SH-SY5Y (cell line): ENCODE results near the gene BTNL9.

Experiments used
- GATA2 ChIP-seq: IDR thresholded peaks from 2 replicates; pipeline ENCODE4 v1.6.1; 2011; ENCODE audit warnings: mild to moderate bottlenecking, low read depth, low read length
- GATA3 ChIP-seq: IDR thresholded peaks from 2 replicates; pipeline ENCODE4 v1.6.1; 2011; ENCODE audit warnings: low read depth, mild to moderate bottlenecking, low read length, moderate library complexity

GRCh38 chr5:181043285-181044092 lies 3.4 kb downstream of the BTNL9 start:
- no peak for TF ChIP-seq GATA2
- no peak for TF ChIP-seq GATA3
